ENCODE data around the gene RPS6KA3. TPM values are rescaled to one million over a fixed set of nuclear protein-coding genes. Genes with fewer than 3 reads are reported as not detected.

Gene RPS6KA3
- total and polyA plus RNA-seq, 2 of the 8 experiments (the other 6 are each of a cell fraction or from before 2014, with no cell fraction given): 7.1 to 13.0 TPM

DNA sequence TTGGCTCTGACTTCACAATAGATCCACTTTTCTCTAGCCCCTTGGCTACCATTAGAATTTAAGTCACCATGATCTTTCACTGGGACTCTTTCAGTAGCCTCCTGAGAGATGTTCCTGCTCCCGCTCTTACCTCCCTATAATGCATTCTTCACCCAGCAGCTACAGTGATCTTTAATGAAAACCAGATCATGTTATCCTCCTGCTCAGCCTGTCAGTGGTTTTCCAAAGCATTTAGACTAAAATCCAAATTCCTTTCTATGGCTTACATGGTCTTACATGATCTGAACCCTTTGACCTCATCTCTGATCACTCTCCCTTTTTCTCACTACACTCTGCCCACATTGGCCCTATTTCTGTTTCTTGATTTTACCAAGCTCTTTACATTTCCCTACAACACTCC, 18.3 kb upstream of the RPS6KA3 start (continued):
- TF ChIP-seq BCL11A (IDR thresholded peaks at IDR 0.05; ENCODE audit: low read depth in 2 of 2, low read length in 2 of 2) (no peak), RNF2 (IDR thresholded peaks at IDR 0.05; ENCODE audit: borderline replicate concordance, low read depth, low read length, missing control alignments, poor library complexity, severe bottlenecking) (no peak), MAFK (IDR thresholded peaks at IDR 0.05; ENCODE audit: low read depth, low read length) (no peak), TEAD4 (IDR thresholded peaks at IDR 0.05; ENCODE audit: low read depth, low read length) (no peak)
